ENCODE data around the gene DGKE. TPM values are rescaled to one million over a fixed set of nuclear protein-coding genes. Genes with fewer than 3 reads are reported as not detected.

DGKE gene
- total and polyA plus RNA-seq, 3 experiments from 2014 or later = 4.9 to 30.5 (median 26.7) TPM

DNA sequence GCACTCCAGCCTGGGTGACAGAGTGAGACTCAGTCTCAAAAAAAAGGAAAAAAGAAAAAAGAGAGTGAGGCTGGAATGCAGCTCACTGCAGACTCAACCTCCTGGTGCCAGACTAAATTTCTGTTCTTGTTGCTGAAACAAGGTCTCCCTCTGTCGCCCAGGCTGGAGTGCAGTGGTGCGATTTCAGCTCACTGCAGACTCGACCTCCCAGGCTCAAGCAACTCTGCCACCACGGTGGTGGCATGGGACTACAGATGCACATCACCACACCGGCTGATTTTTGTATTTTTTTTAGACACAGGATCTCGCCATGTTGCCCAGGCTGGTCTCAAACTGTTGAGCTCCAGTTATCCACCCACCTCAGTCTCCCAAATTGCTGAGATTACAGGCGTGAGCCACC lies 45.3 kb downstream of the DGKE start:
- Histone ChIP-seq H3K4me1 (ENCODE audit: insufficient read depth, low read length) (no peaks in the 10 kb centered on the region), H3K9me3 (ENCODE audit: low read length) (no peaks in the 10 kb centered on the region), H3K27me3 (ENCODE audit: insufficient read depth, low read length, poor library complexity, severe bottlenecking) (no peaks in the 10 kb centered on the region), H3K27ac (ENCODE audit: low read depth, low read length) (no peak overlapping the region), H3K36me3 (ENCODE audit: insufficient read depth, low read length) (no peaks in the 10 kb centered on the region), H3K4me3 (ENCODE audit: low read length) (no peak overlapping the region)
- H3K4me3 Mint-ChIP-seq = no peak overlapping the region
- peaks cover 0 to 4% (median 0%) of the 10 kb centered on the region in 3 donors for H3K36me3 Mint-ChIP-seq
- no peak overlapping the region for H3K27ac Mint-ChIP-seq
- ChIA-PET CTCF (no interaction called here), POLR2A (no interaction called here)
- DNase-seq = no peak
- H3K9me3 Mint-ChIP-seq = no peaks in the 10 kb centered on the region
- no peaks in the 10 kb centered on the region for H3K4me1 Mint-ChIP-seq
- H3K27me3 Mint-ChIP-seq = peaks cover 6 to 7% of the 10 kb centered on the region in 2 donors

DNA sequence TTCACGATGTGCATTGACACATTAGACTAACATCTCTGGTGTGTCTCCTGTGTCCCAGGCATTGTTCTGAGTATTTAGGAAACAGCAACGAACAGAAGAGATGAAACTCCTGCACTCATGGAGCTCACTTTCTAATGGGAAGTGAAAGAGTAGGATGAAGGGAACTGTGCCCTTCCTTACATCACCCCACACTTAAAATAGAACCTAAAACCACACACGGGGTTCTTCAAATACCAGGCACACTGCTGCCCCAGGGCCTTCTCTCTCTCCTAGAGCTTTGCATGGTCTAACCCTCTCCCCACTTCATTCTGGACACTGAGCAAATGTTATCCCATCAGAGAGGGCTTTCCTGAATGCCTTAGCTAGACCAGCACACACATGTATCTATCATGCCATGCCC lies 46.2 kb downstream of the DGKE start:
- H3K4me3 Mint-ChIP-seq = no peak overlapping the region
- no peak overlapping the region for H3K27ac ChIP-seq (ENCODE audit: low read depth, low read length)
- H3K27ac Mint-ChIP-seq = no peak overlapping the region
- H3K27me3 Mint-ChIP-seq = peaks cover 3 to 7% of the 10 kb centered on the region in 2 donors
- H3K36me3 ChIP-seq (ENCODE audit: insufficient read depth, low read length) = no peaks in the 10 kb centered on the region
- no peaks in the 10 kb centered on the region for H3K9me3 Mint-ChIP-seq
- DNase-seq = no peak
- no peaks in the 10 kb centered on the region for H3K4me1 ChIP-seq (ENCODE audit: insufficient read depth, low read length)
- no peaks in the 10 kb centered on the region for H3K27me3 ChIP-seq (ENCODE audit: insufficient read depth, low read length, poor library complexity, severe bottlenecking)
- no peak overlapping the region for H3K4me3 ChIP-seq (ENCODE audit: low read length)
- no peaks in the 10 kb centered on the region for H3K4me1 Mint-ChIP-seq
- ChIA-PET CTCF (no interaction called here), POLR2A (no interaction called here)
- no peaks in the 10 kb centered on the region for H3K9me3 ChIP-seq (ENCODE audit: low read length)
- H3K36me3 Mint-ChIP-seq = peaks cover 0 to 4% (median 0%) of the 10 kb centered on the region in 3 donors

DNA sequence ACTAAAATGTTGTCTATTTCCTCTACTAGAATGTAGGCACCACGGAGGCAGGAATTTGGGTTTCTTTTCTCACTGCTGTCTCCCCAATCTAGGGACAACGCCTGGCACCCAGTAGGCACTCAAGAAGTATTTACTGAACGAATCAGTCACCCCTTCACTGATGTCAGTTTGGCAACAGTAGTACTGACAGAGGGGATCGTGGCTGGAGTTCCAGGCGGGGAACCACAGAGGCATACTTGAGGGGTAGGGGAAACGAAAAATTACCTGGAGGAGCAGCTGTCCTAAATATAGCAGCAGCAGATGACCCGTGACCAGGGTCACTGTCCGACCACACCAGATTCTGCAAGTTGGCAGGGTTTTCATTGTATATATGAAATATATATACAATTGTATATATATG lies 46.6 kb downstream of the DGKE start:
- Mint-ChIP-seq H3K9me3 (no peaks in the 10 kb centered on the region), H3K4me3 (no peak overlapping the region), H3K27me3 (peaks cover 3 to 7% of the 10 kb centered on the region in 2 donors), H3K4me1 (no peaks in the 10 kb centered on the region), H3K27ac (no peak overlapping the region), H3K36me3 (peaks cover 0 to 4% (median 2%) of the 10 kb centered on the region in 3 donors)
- ChIA-PET CTCF (no interaction called here), POLR2A (no interaction called here)
- Histone ChIP-seq H3K9me3 (ENCODE audit: low read length) (no peaks in the 10 kb centered on the region), H3K4me3 (ENCODE audit: low read length) (no peak overlapping the region), H3K27ac (ENCODE audit: low read depth, low read length) (no peak overlapping the region), H3K36me3 (ENCODE audit: insufficient read depth, low read length) (no peaks in the 10 kb centered on the region), H3K27me3 (ENCODE audit: insufficient read depth, low read length, poor library complexity, severe bottlenecking) (no peaks in the 10 kb centered on the region), H3K4me1 (ENCODE audit: insufficient read depth, low read length) (no peaks in the 10 kb centered on the region)
- DNase-seq = no peak

GRCh38 chr17:56881685-56882295 lies 47.8 kb downstream of the DGKE start:
- Mint-ChIP-seq H3K4me1 (no peaks in the 10 kb centered on the region), H3K9me3 (no peaks in the 10 kb centered on the region), H3K27me3 (peaks cover 0 to 2% of the 10 kb centered on the region in 2 donors), H3K4me3 (no peak overlapping the region), H3K27ac (no peak overlapping the region), H3K36me3 (peaks cover 2 to 9% (median 7%) of the 10 kb centered on the region in 3 donors)
- no peak overlapping the region for H3K27ac ChIP-seq (ENCODE audit: low read depth, low read length)
- H3K4me3 ChIP-seq (ENCODE audit: low read length) = no peak overlapping the region
- POLR2A ChIA-PET = no interaction called here
- no peaks in the 10 kb centered on the region for H3K36me3 ChIP-seq (ENCODE audit: insufficient read depth, low read length)
- no peaks in the 10 kb centered on the region for H3K4me1 ChIP-seq (ENCODE audit: insufficient read depth, low read length)
- no peaks in the 10 kb centered on the region for H3K9me3 ChIP-seq (ENCODE audit: low read length)
- no peaks in the 10 kb centered on the region for H3K27me3 ChIP-seq (ENCODE audit: insufficient read depth, low read length, poor library complexity, severe bottlenecking)
- CTCF ChIA-PET = no interaction called here
- no peak for DNase-seq

DNA sequence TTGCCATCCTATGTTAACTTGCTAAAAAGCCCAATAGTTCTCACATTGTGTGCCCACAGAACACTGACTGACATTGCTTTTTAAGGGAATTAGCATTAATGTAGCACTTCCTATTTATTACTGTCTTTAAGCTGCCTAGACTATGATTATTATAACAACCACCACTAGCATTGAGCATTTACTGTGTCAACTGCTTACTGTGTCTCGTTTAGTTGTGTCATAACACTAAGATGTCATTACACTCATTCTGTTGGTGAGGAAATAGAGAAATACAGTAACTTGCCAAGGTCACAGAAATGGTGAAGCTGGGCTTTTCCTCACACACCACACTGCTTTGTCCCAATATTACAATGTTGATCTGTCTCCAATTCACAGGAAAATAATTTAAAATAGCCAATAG lies 49.7 kb downstream of the DGKE start:
- H3K4me3 Mint-ChIP-seq = no peak overlapping the region

DNA sequence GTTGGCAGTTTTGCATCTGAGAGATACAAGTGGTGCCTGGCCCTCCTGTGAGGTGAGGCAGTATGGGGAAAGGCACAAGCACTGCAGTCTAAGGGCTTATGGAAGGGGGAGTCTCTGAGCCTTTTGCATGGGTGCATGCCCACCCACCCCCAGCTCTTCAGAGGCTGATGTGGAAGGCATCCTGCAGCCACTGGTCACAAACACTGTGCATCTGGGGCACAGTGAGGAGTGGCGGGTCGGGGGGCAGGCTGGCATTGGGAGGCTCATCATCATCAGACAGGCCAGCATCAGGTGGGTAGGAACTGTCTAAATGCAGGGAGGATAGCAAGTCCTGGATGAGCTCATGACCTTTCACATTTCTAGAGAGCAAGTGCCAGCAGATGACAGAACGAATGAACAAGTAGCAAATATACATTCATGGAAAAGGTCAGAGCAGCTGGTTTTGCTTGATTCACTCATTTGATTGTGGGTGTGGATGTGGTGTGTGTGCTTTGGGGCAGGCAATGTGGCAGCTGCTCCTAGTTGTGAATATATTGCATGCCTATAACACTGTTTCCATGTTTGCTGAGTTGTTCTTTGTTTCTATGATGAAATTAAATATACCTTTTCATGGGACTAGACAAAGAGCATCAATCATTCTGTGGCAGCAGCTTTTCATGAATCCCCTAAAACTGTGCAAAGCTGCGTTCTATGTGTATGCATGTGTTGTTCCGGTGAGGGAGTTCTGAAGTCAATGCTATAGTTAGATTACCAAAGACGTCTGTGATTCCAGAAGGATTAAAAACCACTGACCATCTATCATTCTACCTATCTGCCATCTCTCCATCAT lies 50.7 kb downstream of the DGKE start:
- no peak for DNase-seq
- Mint-ChIP-seq H3K27me3 (no peaks in the 10 kb centered on the region), H3K27ac (no peak overlapping the region), H3K9me3 (peaks cover 0 to 8% (median 6%) of the 10 kb centered on the region in 5 donors), H3K36me3 (peaks cover 14 to 34% (median 29%) of the 10 kb centered on the region in 3 donors), H3K4me3 (no peak overlapping the region), H3K4me1 (no peaks in the 10 kb centered on the region)
- CTCF ChIA-PET = no interaction called here
- Histone ChIP-seq H3K9me3 (ENCODE audit: low read length) (peaks cover 3% of the 10 kb centered on the region), H3K36me3 (ENCODE audit: insufficient read depth, low read length) (no peaks in the 10 kb centered on the region), H3K4me3 (ENCODE audit: low read length) (no peak overlapping the region), H3K27ac (ENCODE audit: low read depth, low read length) (no peak overlapping the region), H3K27me3 (ENCODE audit: insufficient read depth, low read length, poor library complexity, severe bottlenecking) (no peaks in the 10 kb centered on the region), H3K4me1 (ENCODE audit: insufficient read depth, low read length) (no peaks in the 10 kb centered on the region)
- POLR2A ChIA-PET = no interaction called here

More for the DNA sequence above, 49.7 kb downstream of the DGKE start:
- ChIA-PET POLR2A (no interaction called here), CTCF (no interaction called here)
- no peaks in the 10 kb centered on the region for H3K27me3 ChIP-seq (ENCODE audit: insufficient read depth, low read length, poor library complexity, severe bottlenecking)
- Mint-ChIP-seq H3K36me3 (peaks cover 13 to 25% (median 20%) of the 10 kb centered on the region in 3 donors), H3K27me3 (no peaks in the 10 kb centered on the region), H3K4me1 (no peaks in the 10 kb centered on the region), H3K27ac (no peak overlapping the region), H3K9me3 (peaks cover 0 to 8% (median 6%) of the 10 kb centered on the region in 5 donors)
- H3K27ac ChIP-seq (ENCODE audit: low read depth, low read length) = no peak overlapping the region
- no peak for DNase-seq
- no peaks in the 10 kb centered on the region for H3K36me3 ChIP-seq (ENCODE audit: insufficient read depth, low read length)
- H3K4me1 ChIP-seq (ENCODE audit: insufficient read depth, low read length) = no peaks in the 10 kb centered on the region
- no peak overlapping the region for H3K4me3 ChIP-seq (ENCODE audit: low read length)
- peaks cover 3% of the 10 kb centered on the region for H3K9me3 ChIP-seq (ENCODE audit: low read length)

DNA sequence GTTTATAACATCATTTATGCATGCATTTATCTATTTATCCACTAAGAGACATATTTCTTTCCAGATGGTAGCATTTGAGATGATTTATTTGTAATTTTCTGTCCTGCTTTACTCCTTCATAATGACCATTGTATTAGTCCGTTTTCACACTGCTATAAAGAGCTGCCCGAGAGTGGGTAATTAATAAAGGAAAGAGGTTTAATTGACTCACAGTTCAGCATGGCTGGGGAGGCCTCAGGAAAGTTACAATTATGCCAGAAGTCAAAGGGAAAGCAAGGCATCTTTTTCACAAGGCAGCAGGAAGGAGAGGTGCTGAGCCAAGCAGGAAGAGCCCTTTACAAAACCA lies 51.3 kb downstream of the DGKE start:
- no peak overlapping the region for H3K4me3 ChIP-seq (ENCODE audit: low read length)
- no peaks in the 10 kb centered on the region for H3K4me1 ChIP-seq (ENCODE audit: insufficient read depth, low read length)
- DNase-seq = no peak
- H3K36me3 ChIP-seq (ENCODE audit: insufficient read depth, low read length) = no peaks in the 10 kb centered on the region
- CTCF ChIA-PET = no interaction called here
- H3K27ac ChIP-seq (ENCODE audit: low read depth, low read length) = no peak overlapping the region
- POLR2A ChIA-PET = no interaction called here
- peaks cover 3% of the 10 kb centered on the region for H3K9me3 ChIP-seq (ENCODE audit: low read length)
- H3K4me3 Mint-ChIP-seq = no peak overlapping the region
- no peaks in the 10 kb centered on the region for H3K4me1 Mint-ChIP-seq
- peaks cover 0 to 8% (median 6%) of the 10 kb centered on the region in 5 donors for H3K9me3 Mint-ChIP-seq
- no peaks in the 10 kb centered on the region for H3K27me3 Mint-ChIP-seq
- H3K27me3 ChIP-seq (ENCODE audit: insufficient read depth, low read length, poor library complexity, severe bottlenecking) = no peaks in the 10 kb centered on the region
- peak overlapping the region in 2 of 8 donors; percentile 18 to 32 for H3K27ac Mint-ChIP-seq
- peaks cover 14 to 36% (median 35%) of the 10 kb centered on the region in 3 donors for H3K36me3 Mint-ChIP-seq

- peaks cover 4% of the 10 kb centered on the region for H3K36me3 ChIP-seq (ENCODE audit: insufficient read depth, low read length)
- Mint-ChIP-seq H3K27me3 (no peaks in the 10 kb centered on the region), H3K4me1 (no peaks in the 10 kb centered on the region), H3K9me3 (peaks cover 0 to 8% (median 6%) of the 10 kb centered on the region in 5 donors), H3K36me3 (peaks cover 18 to 45% (median 36%) of the 10 kb centered on the region in 3 donors), H3K4me3 (no peak overlapping the region), H3K27ac (peak overlapping the region in 3 of 8 donors; percentile 5 to 45 (median 14))
- no peak overlapping the region for H3K4me3 ChIP-seq (ENCODE audit: low read length)
- no peaks in the 10 kb centered on the region for H3K4me1 ChIP-seq (ENCODE audit: insufficient read depth, low read length)
- no peaks in the 10 kb centered on the region for H3K27me3 ChIP-seq (ENCODE audit: insufficient read depth, low read length, poor library complexity, severe bottlenecking)
- DNase-seq = no peak
- peaks cover 3% of the 10 kb centered on the region for H3K9me3 ChIP-seq (ENCODE audit: low read length)
- ChIA-PET POLR2A (no interaction called here), CTCF (no interaction called here)
- H3K27ac ChIP-seq (ENCODE audit: low read depth, low read length) = no peak overlapping the region
Observed at GRCh38 chr17:56886288-56886731, 52.4 kb downstream of the DGKE start.

All from CD8-positive, alpha-beta memory T cell (primary cell).